GM21737 (cell line): Measurements from ENCODE around the gene OLIG3.

Experiments
- ATAC-seq: cut with Tn5 transposase; IDR thresholded peaks from one replicate; pipeline ENCODE4 v1.9.1; 2021; ENCODE audit warnings: mild to moderate bottlenecking, moderate library complexity; ENCODE audit not compliant: unreplicated experiment

OLIG3 gene

DNA sequence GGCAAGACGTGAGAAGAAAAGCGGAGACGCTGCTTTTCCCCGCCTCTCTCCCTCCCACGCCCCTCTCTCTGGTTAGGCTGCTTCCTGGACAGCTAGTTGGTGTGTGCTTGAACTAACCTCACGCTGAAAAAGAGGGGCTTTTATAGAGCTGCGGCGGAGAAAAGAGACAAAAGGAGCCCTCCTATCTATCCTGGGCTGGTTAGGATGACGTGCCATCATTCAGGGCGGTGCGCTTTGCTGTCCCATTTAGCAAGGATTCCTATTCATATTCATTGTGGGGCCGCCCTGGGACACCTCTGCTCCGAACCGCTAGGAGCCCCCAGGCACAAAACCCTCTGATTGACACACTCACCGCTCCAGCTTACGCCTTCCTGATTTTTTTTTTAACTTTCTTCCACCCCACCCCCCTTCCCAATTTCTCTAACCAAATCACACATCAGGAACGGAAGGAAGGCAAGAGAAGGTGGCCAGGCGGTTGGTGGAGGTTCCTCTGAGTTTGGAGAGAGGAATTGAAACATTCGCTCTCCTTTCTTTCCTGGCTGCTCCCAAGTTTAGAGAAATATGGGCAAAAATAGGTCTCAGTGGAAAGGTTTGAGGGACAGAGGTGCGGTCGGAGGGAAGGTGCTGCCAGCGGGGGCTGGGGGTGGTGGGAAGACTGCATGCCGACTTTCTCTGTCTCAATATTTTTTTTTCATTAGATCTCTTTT, at the start of gene OLIG3:
Gene OLIG3 (minus strand): TSS at position 114 of the 707 bp plus-strand sequence. CDS start 224 bp downstream, outside the sequence.
- ATAC-seq: no peak

DNA sequence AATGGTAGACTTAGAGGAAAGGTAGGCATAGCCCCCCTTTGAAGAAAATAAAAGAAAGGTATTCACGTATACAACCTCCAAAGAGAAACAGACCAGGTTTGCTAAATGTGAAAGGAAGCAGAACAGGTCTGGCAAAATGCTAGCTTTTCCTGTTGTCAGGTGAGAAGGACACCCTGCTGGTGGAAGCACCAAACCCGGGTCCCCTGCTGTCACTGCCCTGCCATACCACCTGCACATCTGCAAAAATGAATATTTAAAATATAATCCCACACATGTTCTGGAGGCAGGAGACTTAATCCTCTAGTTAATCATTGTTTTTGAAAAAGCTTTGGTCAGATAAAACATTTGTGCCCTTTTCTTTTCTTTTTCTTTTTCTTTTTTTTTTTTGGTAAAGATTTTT, 48.9 kb upstream of the OLIG3 start:
- no peak for ATAC-seq

DNA sequence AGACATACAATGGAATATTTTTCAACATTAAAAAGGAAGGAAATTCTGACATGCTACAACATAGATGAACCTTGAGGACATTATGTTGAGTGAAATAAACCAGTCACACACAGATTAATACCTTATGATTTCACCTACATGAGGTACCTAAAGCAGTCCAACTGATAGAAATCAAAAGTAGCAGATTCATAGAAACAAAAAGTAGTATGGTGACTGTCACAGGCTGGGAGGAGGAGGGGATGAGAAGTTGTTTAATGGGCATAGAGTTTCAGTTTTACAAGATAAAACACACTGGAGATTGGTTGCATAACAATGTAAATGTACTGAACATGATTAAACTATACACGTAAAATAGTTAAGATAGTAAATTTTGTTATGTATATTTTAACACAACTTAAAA, 48.5 kb upstream of the OLIG3 start:
- no peak for ATAC-seq

DNA sequence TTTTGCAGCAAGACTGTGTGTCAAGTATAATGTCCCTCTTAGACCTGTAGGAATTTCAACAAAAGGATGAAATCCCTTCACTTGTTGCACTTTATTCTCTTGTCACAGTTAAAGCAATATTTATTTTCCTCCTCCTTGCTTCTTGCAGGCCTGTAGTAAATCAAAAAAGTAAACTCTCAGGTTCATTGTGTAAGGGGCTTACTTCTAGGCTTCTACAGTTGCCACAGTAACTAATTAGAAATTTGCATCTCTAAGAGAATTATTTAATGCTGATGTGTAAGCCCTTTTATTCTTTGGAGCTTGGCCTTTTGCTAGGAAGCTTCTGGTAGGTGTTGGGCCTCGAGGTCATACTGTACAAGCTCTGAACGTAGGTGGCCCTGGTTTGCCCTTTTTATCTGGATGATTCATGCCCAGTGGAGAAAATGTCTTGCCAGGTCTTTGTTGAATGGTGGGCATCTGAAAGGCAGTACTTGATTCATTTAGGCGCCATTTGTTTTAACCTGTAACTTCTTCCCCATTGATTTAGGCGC, 47.4 kb upstream of the OLIG3 start:
- no peak for ATAC-seq

DNA sequence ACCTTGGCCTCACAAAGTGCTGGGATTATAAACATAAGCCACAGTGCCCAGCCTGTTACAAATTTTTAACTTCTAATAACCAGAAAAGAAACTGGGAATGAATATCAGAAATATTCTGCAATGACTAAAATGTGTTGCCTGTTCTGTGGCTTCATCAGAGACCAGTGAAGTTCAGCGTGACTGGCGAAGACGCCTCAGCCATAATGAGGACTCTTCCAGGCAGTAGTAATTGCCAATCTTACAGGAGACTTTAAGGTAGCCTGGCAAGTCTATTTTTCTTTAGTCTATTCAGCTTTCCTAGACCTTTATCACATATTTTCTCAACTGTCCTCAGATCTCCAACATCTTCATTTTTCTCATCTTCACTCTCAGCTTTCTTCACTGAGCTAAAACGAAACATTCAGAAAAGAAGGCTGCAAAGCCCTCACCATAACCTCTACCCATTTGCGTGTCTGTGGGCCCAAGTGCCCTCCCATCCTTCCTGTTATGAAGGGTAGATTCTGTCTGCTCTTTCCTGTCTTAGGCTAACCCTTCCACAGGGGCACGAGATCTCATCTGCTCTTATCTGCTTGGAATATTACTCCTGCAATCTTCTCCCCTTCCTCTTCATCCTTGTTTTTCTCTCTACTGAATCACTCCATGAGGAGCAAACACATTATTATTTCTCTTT, 42.0 kb upstream of the OLIG3 start:
- no peak for ATAC-seq

DNA sequence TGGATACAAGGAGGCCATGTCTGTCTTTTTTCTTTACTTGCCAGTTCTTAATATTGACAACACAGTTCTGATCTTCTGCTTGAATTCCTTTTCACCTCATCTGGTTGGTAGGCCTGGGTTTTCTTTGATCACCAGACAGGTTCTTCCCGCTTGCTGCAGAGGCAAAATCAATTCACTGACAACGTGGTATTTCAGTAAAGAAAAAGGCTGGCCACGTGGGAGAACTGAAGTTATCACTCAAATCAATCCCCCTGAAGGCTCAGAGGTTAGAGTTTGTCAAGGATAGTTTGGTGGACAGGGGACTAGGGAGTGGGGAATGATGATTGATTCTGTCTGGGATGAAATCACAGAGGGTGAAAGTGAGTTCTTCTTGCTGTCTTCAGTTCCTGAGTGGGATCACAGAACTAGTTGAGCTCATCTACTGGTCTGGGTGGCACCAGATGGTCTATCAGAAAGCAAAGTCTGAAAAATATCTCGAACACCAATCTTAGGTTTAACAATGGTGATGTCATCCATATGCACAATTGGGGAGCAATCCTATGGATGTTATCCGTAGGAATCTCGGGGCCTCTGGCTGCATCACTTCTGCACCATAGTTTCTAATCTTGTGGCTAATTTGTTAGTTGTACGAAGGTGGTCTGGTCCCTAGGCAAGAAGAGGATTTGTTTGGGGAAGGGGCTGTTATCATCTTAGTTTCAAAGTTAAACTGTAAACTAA, 37.3 kb upstream of the OLIG3 start:
- no peak for ATAC-seq

DNA sequence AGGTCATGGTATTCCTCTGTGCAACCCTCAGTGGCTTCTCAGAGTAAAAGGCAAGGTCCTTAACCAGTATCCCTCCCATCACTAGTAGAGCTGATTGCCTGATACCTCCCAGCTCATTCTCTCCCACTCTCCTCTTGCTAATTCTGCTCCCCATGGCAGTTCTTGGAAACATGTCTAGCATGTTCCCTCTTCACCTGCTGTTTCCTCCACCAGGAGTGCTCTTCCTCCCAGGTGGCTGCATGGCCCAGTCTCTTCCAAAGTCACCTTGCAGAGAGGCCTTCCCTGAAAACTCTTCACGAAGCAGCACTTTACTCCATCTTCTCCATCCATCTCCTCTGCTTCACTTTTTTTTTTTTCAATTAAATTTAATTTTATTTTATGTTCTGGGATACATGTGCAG, 36.2 kb upstream of the OLIG3 start:
- ATAC-seq: no peak

DNA sequence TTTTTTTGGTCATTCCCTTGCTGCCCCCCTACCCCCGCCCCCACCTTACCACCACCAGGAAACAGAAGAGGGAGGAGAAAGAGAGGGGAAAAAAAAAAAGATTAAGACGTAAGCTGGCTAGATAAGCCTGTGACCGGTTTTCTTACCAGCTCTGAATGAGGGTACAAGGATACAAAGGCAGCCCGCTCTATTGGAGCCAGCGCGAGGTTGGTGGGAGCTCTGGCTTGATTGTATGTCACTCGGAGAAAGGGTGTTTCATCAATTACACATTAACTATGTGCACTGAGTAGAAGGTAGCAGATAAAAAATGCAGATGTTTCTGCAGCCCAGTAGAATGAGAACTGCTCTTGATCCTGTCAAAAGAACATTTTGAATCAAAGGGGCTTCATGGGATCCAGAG, 28.6 kb upstream of the OLIG3 start:
- no peak for ATAC-seq

DNA sequence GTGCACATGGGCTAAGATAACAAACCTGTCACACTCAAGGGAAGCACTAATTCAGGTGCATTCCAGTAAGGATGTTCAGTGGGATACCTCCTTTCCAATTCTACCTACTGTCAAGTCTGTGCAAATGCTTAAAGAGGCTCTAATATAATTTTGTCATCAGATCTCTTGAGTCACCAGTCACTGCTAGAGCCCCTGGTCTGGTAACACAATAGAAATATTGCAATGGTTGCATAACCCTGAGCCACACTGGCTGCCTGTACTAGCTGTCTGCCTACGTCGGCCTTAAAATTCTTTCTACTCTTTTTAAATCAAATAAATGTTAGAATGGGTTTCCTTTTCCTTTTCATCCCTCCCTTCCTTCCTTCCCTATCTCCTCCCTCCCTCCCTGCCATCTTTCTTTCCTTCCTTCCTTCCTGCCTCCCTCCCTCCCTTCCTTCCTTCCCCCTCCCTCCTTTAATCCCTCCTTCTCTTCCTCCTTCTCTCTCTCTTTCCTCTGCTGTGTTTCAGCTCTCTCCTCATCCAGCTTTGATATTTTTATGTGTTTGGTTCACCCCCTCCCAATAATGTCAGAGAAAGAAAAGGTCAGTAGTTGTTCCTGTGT, 28.1 kb upstream of the OLIG3 start:
- ATAC-seq: no peak

DNA sequence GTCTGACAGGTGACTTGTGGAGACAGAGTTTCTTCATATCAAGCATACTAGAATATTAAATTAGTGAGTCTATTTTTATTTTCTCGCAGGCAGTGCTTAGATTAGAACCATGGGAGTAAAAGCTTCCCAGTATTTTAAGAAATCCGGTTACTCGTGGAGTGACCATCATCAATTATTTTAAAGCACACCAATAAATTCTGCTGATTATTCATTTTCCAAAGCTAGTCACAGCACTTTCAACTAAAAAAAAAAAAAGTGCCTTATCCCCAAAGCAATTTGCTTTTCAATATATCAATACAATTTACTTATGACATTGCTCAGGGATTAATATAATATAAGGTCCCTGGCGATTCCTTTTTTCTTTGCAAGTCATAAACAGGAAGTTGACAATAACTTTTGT, 26.3 kb upstream of the OLIG3 start:
- no peak for ATAC-seq

DNA sequence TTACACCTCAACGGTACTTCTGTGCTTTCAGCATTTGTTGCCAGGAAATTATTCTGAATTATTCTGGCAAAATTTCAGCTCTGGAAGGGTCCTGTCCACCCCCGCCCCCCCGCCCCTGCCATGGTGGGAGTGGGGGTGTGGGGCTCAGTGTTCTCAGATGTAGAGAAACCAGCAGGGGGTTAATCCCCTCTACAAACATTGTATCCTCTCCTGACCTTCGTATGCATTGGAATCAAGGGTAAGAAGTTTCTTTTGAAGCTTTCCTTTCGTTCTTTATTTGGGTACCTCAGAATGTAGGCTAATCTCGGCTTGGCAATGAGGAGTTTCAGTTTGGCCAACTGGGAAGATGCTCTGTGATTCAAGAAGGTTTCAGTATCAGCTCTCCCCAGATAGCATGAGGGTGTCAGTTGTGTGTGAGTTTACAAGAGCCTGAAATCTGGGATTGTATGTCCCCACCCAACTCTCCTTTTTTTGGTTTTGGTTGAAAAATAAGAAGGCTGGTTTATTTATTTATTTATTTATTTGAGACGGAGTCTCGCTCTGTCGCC, 25.5 kb upstream of the OLIG3 start:
- ATAC-seq: no peak

DNA sequence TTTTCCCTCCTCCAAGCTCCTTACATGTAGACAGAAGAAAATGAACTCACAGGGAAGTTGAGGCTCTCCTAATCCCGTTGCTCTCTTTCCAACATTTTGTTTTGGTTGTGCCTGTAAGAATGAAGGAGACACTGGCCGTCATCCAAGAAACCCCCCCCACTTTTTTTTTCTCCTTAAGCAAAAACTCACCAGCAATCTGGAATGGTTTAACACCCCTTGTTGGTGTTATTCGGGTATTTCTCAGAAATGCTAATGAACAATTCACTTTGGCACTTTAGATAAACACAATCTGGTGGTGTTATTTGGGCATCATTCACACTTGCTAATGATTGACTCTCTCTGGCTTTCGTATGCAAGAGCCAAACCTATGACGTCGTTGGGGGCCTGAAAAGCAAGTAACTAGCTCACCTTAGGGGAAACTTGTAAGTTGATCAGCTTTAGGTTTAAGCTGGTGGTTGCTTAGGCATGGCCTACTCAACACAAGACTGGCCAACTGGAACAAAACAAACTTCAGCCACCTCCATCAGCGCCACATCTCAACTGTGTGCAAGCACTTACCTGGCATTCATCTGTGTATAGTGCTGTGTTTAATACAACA, 24.3 kb upstream of the OLIG3 start:
- no peak for ATAC-seq

DNA sequence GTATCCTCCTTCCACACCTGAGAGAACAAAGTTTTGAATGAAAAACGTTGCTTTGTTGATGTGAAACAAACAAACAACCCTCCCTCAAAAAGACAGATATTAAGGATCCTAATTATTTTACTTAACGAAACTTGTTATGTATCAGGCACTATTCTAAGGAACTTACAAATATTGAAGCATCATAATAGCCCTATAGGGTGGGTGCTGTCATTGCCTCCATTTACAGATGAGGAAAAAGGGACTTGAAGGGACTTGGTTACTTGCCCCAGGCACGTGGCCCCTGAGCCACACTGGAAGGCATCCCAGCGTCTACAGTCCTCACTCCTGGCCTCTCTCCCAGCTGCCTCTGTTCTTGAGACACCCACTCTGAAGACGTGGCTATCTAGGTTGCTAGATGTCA, 20.2 kb upstream of the OLIG3 start:
- ATAC-seq: no peak

DNA sequence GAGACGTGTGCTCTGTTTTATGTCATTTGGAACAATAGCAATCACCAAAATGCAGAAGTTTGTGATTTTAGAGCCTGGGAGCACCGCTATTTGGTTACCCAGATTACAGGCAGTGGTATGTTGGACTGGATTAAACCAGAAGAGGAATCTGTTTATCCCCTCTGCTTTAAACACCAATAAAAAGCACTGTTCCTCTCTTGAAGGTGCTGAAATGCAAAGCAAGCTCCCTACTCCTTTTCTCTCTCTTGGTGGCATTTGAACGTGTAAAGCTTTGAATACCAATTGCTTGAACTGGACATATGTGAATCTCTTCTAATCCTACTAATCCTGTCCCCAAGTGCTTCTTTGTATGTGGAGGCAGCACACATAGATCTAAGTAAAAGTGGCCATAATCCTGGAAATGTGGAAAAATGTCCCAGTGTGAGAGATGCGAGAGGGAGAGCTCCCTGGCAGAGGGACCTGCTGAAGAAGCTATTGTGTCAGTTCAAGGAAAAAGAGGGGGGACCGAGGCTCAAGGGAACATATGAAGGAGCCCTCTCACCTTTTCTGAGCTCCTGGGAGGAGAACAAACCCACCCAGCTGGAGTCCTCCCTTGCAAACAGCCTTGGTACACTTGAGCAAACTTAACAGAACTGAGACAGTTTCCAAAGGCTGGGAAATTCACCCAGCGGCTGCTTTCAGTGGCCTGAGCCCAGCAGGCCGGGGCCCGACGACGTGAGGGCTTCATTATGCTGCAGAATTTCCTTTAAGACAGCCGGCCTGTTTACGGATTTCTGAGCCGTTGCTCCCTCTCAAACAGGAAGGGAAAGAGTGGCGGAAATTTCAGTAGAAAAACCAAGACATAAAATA, 18.8 kb upstream of the OLIG3 start:
- no peak for ATAC-seq

DNA sequence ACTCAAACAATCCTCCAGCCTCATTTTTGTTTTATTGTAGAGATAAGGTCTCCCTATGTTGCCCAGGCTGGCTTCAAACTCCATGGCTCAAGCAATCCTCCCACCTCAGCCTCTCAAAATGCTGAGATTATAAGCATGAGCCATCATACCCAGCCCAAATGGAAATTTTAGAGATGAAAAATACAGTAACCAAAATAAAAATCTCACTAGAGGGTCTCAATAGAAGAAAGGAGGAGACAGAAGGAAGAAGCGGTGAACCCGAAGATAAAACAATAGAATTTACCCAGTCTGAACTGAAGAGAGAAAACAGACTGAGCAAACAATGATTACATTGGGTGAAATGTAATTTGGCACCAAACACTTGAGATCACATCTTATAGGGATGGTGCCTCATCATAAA, 16.7 kb upstream of the OLIG3 start:
- ATAC-seq: no peak

DNA sequence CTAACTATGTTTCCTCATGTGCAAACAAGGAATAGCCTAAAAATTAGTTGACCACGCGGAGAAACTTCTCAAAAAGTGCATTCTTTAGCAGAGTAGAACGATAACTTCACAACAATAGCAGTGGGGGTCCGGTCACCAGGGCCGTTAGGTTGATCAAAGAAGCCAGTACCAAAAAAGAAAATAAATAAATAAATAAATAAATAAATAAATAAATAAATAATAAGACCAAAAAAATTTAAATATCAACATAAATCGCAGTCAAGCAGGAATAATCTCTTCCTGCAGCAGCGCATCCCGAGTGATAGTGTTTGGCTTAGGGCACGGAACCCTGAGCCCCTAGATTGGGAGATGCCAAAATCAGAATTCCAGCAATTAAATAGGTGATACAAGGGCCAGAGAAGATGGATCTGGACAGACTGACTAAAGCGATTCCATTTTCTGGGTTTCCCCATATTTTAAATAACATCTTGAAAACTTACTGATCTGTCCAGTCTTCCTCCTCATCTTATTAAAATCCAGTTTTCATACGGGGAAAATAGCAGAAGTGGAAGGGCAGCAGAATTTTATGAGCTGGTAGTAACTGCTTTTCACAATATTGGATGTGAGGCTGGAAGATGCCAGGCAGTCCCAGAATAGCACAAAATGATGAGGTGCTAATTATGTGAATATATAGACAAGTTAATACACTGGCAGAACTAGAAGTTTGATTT, 4.4 kb upstream of the OLIG3 start:
- no peak for ATAC-seq

DNA sequence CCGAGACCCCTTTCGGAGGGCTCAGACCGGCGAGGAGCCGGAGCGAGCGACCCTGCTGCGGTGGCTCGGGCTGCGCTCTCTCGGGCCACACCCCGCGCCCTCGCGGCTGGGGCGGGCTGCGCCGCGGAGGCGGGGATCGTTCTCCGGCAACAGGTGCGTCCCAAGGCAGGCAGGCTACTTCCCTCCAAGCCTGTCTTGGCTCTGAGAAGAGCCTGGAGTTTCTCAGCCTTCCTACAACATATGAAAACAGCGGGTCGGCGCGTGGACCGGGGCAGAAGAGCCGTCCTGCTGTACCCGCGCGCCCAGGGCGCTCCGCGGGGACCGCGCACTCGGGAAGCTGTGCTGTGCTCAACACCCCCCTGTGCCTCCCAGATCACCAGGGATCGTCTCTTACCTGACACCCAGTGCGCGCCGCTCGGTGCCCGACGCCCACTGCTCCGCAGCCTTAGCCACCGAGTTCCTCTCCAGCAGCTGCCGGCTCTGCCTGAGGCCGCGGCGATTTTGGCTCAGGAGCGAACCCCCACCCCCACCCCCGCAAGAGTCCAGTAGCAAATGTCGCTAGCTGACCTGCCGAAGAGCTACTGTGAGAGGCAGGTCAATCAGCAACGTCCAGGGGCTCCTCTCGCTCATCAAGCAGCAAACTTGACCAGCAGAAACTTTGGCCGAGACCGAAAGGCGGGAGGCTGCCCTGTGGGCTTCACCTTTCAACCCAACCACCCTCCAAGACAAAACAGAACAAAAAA, 3.7 kb upstream of the OLIG3 start:
- no peak for ATAC-seq

DNA sequence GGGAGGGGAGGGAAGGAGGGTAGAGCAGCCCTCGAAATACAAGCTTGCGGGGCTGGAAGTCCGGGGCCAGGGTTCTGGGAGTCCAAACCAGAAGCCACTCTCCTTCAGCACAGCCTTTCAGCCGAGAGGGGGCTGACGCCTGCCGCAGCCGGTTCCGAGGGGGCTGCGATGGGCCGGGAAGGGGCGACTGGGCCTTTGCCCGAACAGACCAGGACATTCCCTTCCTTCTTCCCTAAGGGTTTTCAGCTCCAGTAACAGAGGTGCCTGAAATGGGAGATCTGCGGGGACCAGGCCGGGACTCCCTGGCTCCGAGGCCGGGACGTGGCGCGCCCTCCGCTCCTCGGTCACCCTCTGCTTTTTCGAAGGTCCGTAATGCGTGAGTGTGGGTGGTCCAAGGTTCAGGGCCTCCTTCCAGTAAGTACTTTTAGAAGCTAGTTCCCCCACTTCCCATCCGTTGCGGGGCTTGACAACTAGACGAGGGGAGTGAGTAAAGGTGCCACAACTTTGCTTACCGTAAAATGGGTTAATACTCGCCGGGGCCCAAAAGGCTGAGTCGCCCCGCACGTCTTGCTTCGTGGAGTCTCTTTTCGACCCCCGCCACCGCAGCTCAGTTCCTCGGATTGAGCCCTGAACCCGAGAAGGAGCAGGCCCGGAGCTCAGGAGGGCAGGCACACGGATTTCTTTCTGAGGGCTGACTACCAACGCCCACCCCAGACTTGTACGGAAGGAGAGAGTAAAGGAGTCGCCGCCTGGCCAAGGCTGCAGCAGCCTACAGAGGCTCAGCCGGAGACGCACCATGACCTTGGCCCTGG, 2.9 kb upstream of the OLIG3 start:
- no peak for ATAC-seq
